H1 (cell line): ENCODE measurements around the gene KIAA1328. TPM values are rescaled to one million over a fixed set of nuclear protein-coding genes. Genes with fewer than 3 reads are reported as not detected.

Experiments
- CTCF ChIA-PET: fragments of 300-600 bp; sonication (Branson Sonifier 250); formaldehyde crosslinking; loops from one replicate; lab custom pipeline; 2021; ENCODE audit not compliant: partially characterized antibody; lab: Charles Lee
- POLR2A ChIA-PET: fragments of 300-600 bp; sonication (Branson Sonifier 250); formaldehyde crosslinking; loops from one replicate; lab custom pipeline; 2021; ENCODE audit warnings: inconsistent platforms; ENCODE audit not compliant: partially characterized antibody; lab: Charles Lee
- DNase-seq, 2 experiments: peaks; one replicate each; pipeline versions ENCODE4 v3.0.0 to v3.0.0-alpha.2; 2010 to 2022; ENCODE audit warnings: low spot score in 2 of 2, low read depth in 1 of 2, mixed read lengths in 1 of 2
- FAIRE-seq: peaks from 2 replicates; lab custom pipeline; 2011; peaks lifted over from hg19 to GRCh38; lab: Jason Lieb, UNC
- H2AFZ ChIP-seq: 2 replicates; pipeline ENCODE4 v1.8.1; 2012; ENCODE audit warnings: low read length, inconsistent platforms
- H2AK5ac ChIP-seq: 2 replicates; pipeline ENCODE4 v1.6.1; 2013; ENCODE audit warnings: low read depth, low read length
- H2BK120ac ChIP-seq: replicated peaks from 2 replicates; pipeline ENCODE3; 2013; ENCODE audit warnings: low read depth, low read length, inconsistent platforms
- H2BK12ac ChIP-seq: 2 replicates; pipeline ENCODE4 v1.6.1; 2013; ENCODE audit warnings: low read depth, low read length
- H2BK15ac ChIP-seq: 2 replicates; pipeline ENCODE4 v1.6.1; 2013; ENCODE audit warnings: low read length
- H2BK20ac ChIP-seq: 2 replicates; pipeline ENCODE4 v1.6.1; 2013; ENCODE audit warnings: low read length
- H2BK5ac ChIP-seq: 2 replicates; pipeline ENCODE4 v1.6.1; 2013; ENCODE audit warnings: low read depth, low read length
- H3K14ac ChIP-seq: 2 replicates; pipeline ENCODE4 v1.6.1; 2013; ENCODE audit warnings: inconsistent platforms; ENCODE audit not compliant: insufficient read length
- H3K18ac ChIP-seq: 2 replicates; pipeline ENCODE4 v1.6.1; 2013; ENCODE audit warnings: low read length; ENCODE audit errors: extremely low read depth
- H3K23ac ChIP-seq: 2 replicates; pipeline ENCODE4 v1.6.1; 2013; ENCODE audit warnings: inconsistent platforms; ENCODE audit not compliant: insufficient read length
- H3K23me2 ChIP-seq: 2 replicates; pipeline ENCODE4 v1.6.1; 2013; ENCODE audit warnings: low read depth, low read length
- H3K27ac ChIP-seq: 2 replicates; pipeline ENCODE4 v1.6.1; 2011; ENCODE audit warnings: low read depth, low read length, inconsistent platforms
- H3K27me3 ChIP-seq, 4 experiments: replicated peaks in 1 of 4; 1 replicate in 1 of 4; 2 replicates in 3 of 4; pipeline versions ENCODE4 v1.6.1 to v1.8.1; 2011 to 2013; ENCODE audit warnings: low read length in 3 of 4, mild to moderate bottlenecking in 3 of 4, inconsistent platforms in 2 of 4, mixed read lengths in 2 of 4, moderate library complexity in 1 of 4; ENCODE audit not compliant: control insufficient read depth in 3 of 4, insufficient read depth in 3 of 4; ENCODE audit errors: extremely low read depth in 1 of 4
- H3K36me3 ChIP-seq, 4 experiments: 2 replicates each; pipeline versions ENCODE4 v1.6.1 to v1.8.1; 2011 to 2013; ENCODE audit warnings: mild to moderate bottlenecking in 4 of 4, low read length in 3 of 4, moderate library complexity in 2 of 4, control low read depth in 1 of 4, inconsistent platforms in 1 of 4; ENCODE audit not compliant: insufficient read depth in 4 of 4, control insufficient read depth in 2 of 4
- H3K4ac ChIP-seq: replicated peaks from 2 replicates; pipeline ENCODE3; 2013; ENCODE audit warnings: low read length, low read depth, mixed read lengths, inconsistent platforms; ENCODE audit not compliant: insufficient read length
- H3K4me1 ChIP-seq, 4 experiments: replicated peaks in 1 of 4; 1 replicate in 1 of 4; 2 replicates in 3 of 4; pipeline versions ENCODE4 v1.6.1 to v1.8.1; 2011 to 2013; ENCODE audit warnings: low read length in 3 of 4, inconsistent platforms in 2 of 4, mixed read lengths in 1 of 4; ENCODE audit not compliant: insufficient read depth in 4 of 4, control insufficient read depth in 3 of 4
- H3K4me2 ChIP-seq, 2 experiments: 2 replicates each; pipeline versions ENCODE4 v1.6.1 to v1.8.1; 2011 to 2013; ENCODE audit warnings: low read depth in 2 of 2, low read length in 2 of 2, control low read depth in 1 of 2, inconsistent platforms in 1 of 2, mild to moderate bottlenecking in 1 of 2; ENCODE audit not compliant: insufficient read depth in 1 of 2
- H3K4me3 ChIP-seq, 4 experiments: fragments of 200-600, 300-600 bp in 1 of 4; sonication (generic), shearing (Covaris generic), sonication (Bioruptor Twin) in 1 of 4; 2 replicates each; pipeline versions ENCODE4 v1.5.1 to v1.8.1; 2011 to 2016; ENCODE audit warnings: low read length in 4 of 4, low read depth in 3 of 4, control low read depth in 2 of 4, inconsistent platforms in 2 of 4, mild to moderate bottlenecking in 2 of 4, mixed read lengths in 1 of 4, moderate library complexity in 1 of 4; ENCODE audit not compliant: insufficient read depth in 2 of 4; ENCODE audit errors: extremely low read depth in 1 of 4
- H3K56ac ChIP-seq: replicated peaks from 2 replicates; pipeline ENCODE3; 2013; ENCODE audit warnings: low read depth, mild to moderate bottlenecking, mixed read lengths, low read length, inconsistent platforms; ENCODE audit not compliant: insufficient read length
- H3K79me1 ChIP-seq: 2 replicates; pipeline ENCODE4 v1.6.1; 2013; ENCODE audit warnings: low read depth, low read length, control low read depth
- H3K79me2 ChIP-seq, 2 experiments: 2 replicates each; pipeline versions ENCODE4 v1.6.1 to v1.8.1; 2012 to 2013; ENCODE audit warnings: low read length in 2 of 2, mild to moderate bottlenecking in 2 of 2, inconsistent platforms in 1 of 2; ENCODE audit not compliant: insufficient read depth in 2 of 2, control insufficient read depth in 1 of 2
- H3K9ac ChIP-seq, 4 experiments: replicated peaks in 1 of 4; 1 replicate in 1 of 4; 2 replicates in 3 of 4; pipeline versions ENCODE4 v1.6.1 to v1.8.1; 2011 to 2013; ENCODE audit warnings: low read depth in 3 of 4, low read length in 3 of 4, control low read depth in 2 of 4, mild to moderate bottlenecking in 2 of 4, moderate library complexity in 2 of 4, inconsistent platforms in 1 of 4; ENCODE audit errors: extremely low read depth in 1 of 4
- H3K9me3 ChIP-seq, 2 experiments: 2 replicates each; pipeline versions ENCODE4 v1.6.1 to v1.8.1; 2012 to 2013; ENCODE audit warnings: mild to moderate bottlenecking in 2 of 2, moderate library complexity in 2 of 2, control low read depth in 1 of 2, inconsistent platforms in 1 of 2, low read depth in 1 of 2, low read length in 1 of 2, mixed read lengths in 1 of 2; ENCODE audit not compliant: insufficient read depth in 2 of 2
- H4K20me1 ChIP-seq, 2 experiments: replicated peaks in 1 of 2; 2 replicates each; pipeline versions ENCODE3 to v1.8.1; 2011 to 2013; ENCODE audit warnings: inconsistent platforms in 2 of 2, low read length in 2 of 2, mild to moderate bottlenecking in 1 of 2; ENCODE audit not compliant: insufficient read depth in 2 of 2, control insufficient read depth in 1 of 2
- H4K5ac ChIP-seq: 2 replicates; pipeline ENCODE4 v1.6.1; 2013; ENCODE audit warnings: low read length, low read depth, mixed read lengths, inconsistent platforms; ENCODE audit not compliant: insufficient read length
- H4K8ac ChIP-seq: 2 replicates; pipeline ENCODE4 v1.8.0; 2013; ENCODE audit warnings: mild to moderate bottlenecking, moderate library complexity, low read length, inconsistent platforms; ENCODE audit not compliant: insufficient read depth; ENCODE audit errors: extremely low read depth
- H4K91ac ChIP-seq: replicated peaks from 2 replicates; pipeline ENCODE3; 2013; ENCODE audit warnings: low read length, mixed read lengths, inconsistent platforms; ENCODE audit not compliant: insufficient read length
- ASH2L ChIP-seq: fragments of 200-600, 300-600 bp; sonication (generic); IDR thresholded peaks from one replicate; pipeline ENCODE4 v1.7.1; 2017; ENCODE audit warnings: low read length
- CHD1 ChIP-seq: IDR thresholded peaks from 2 replicates; pipeline ENCODE4 v1.6.1; 2012; ENCODE audit warnings: low read depth, low read length, improper control_type of control experiment
- EGR1 ChIP-seq: IDR thresholded peaks from 2 replicates; pipeline ENCODE4 v1.6.1; 2011; ENCODE audit warnings: low read depth, low read length, borderline replicate concordance
- FOSL1 ChIP-seq: IDR thresholded peaks from 2 replicates; pipeline ENCODE4 v1.6.1; 2011; ENCODE audit warnings: mild to moderate bottlenecking, low read depth, low read length, moderate library complexity; ENCODE audit not compliant: insufficient read depth
- HDAC6 ChIP-seq: IDR thresholded peaks from one replicate; pipeline ENCODE4 v1.7.1; 2012; ENCODE audit warnings: low read depth, mild to moderate bottlenecking, inconsistent platforms, low read length, moderate library complexity
- JUN ChIP-seq: IDR thresholded peaks from 2 replicates; pipeline ENCODE4 v1.6.1; 2011; ENCODE audit warnings: low read depth, mild to moderate bottlenecking, improper control_type of control experiment, low read length
- POLR2A ChIP-seq, 2 experiments: IDR thresholded peaks; 1 replicate in 1 of 2; 2 replicates in 1 of 2; pipeline ENCODE4 v1.6.1; 2011; ENCODE audit warnings: low read depth in 2 of 2, low read length in 2 of 2, mild to moderate bottlenecking in 2 of 2; ENCODE audit errors: control extremely low read depth in 1 of 2
- POLR2AphosphoS5 ChIP-seq: IDR thresholded peaks from 2 replicates; pipeline ENCODE4 v1.6.1; 2011; ENCODE audit warnings: low read depth, low read length
- POU5F1 ChIP-seq: IDR thresholded peaks from 2 replicates; pipeline ENCODE4 v1.6.1; 2011; ENCODE audit warnings: low read depth, mild to moderate bottlenecking, low read length, moderate library complexity
- SIX5 ChIP-seq: IDR thresholded peaks from 2 replicates; pipeline ENCODE4 v1.6.1; 2011; ENCODE audit warnings: mild to moderate bottlenecking, low read depth, low read length
- WGBS, 2 experiments: shearing (Covaris generic) in 1 of 2; methylation state at CpG; one replicate each; pipeline versions ENCODE4 v1.1.6 to v1.1.7; 2013 to 2015; ENCODE audit warnings: low lambda C conversion rate in 2 of 2, mixed read lengths in 2 of 2, inconsistent platforms in 1 of 2, low coverage in 1 of 2, missing lambda C conversion rate in 1 of 2; ENCODE audit not compliant: insufficient replicate concordance in 2 of 2, insufficient coverage in 1 of 2, insufficient read length in 1 of 2; ENCODE audit errors: extremely low coverage in 1 of 2, missing lambda C conversion rate in 1 of 2; 5-methylcytosine and 5-hydroxymethylcytosine counted together
- polyA plus RNA-seq, 7 experiments: library from polyadenylated mRNA; depleted of rRNA in 3 of 7; stranded (reverse) in 5 of 7; unstranded in 2 of 7; fragments of >200 nt in 5 of 7; fragments of 200-250 nt in 2 of 7; gene quantifications; 1 replicate in 5 of 7; 2 replicates in 1 of 7; 4 replicates in 1 of 7; pipeline versions ENCODE4 v1.2.1 to v1.2.3, GENCODE V29; 2011 to 2013; ENCODE audit warnings: missing spikeins in 2 of 7, mixed read lengths in 2 of 7
- total RNA-seq: library from RNA; stranded (reverse); fragmentation: NEBNext Ultra II Directional; extraction: Animal tissue kit (Norgen Biotek cat#: 25700); gene quantifications from 2 replicates; pipeline ENCODE4 v1.2.1, GENCODE V29; 2021

Gene KIAA1328
- total and polyA plus RNA-seq, 2 of the 8 experiments (the other 6 are each of a cell fraction or from before 2014, with no cell fraction given), result 2.6 to 5.7 TPM

GRCh38 chr18:37272226-37272625 lies 443.3 kb downstream of the KIAA1328 start:
- H4K20me1 ChIP-seq, result peaks cover 0 to 8% of the 10 kb centered on the region in 2 experiments
- no peak overlapping the region for H2BK15ac ChIP-seq
- H3K9ac ChIP-seq, result no peak overlapping the region
- no peak overlapping the region for H2AK5ac ChIP-seq
- H3K4ac ChIP-seq, result no peak overlapping the region
- no peak overlapping the region for H2BK5ac ChIP-seq
- H4K91ac ChIP-seq, result no peak overlapping the region
- ChIA-PET CTCF (interaction anchor here (1.2 to 3.0 kb wide), 5 partner anchors 9 to 330 kb away, joined by 4 to 12 read pairs (median 4); no protein-coding TSS in a partner anchor), POLR2A (no interaction called here)
- H3K4me3 ChIP-seq, result no peak overlapping the region
- WGBS, 2 experiments, result 79% methylated on average over 1 of the region's 2 CpGs; no CpG with 5 or more reads in 1 of the 2 experiments
- H3K4me1 ChIP-seq, result no peaks in the 10 kb centered on the region
- H3K18ac ChIP-seq, result no peak overlapping the region
- no peak overlapping the region for H3K4me2 ChIP-seq
- no peak overlapping the region for H2BK20ac ChIP-seq
- no peaks in the 10 kb centered on the region for H3K79me2 ChIP-seq
- H3K79me1 ChIP-seq, result no peaks in the 10 kb centered on the region
- H4K8ac ChIP-seq, result no peak overlapping the region
- no peak overlapping the region for H3K27ac ChIP-seq
- H3K23me2 ChIP-seq, result no peaks in the 10 kb centered on the region
- FAIRE-seq, result no peak
- H3K56ac ChIP-seq, result no peak overlapping the region
- H3K27me3 ChIP-seq, result no peaks in the 10 kb centered on the region
- H3K14ac ChIP-seq, result no peak overlapping the region
- H2BK12ac ChIP-seq, result no peak overlapping the region
- no peak overlapping the region for H4K5ac ChIP-seq
- H3K9me3 ChIP-seq, result peaks cover 0 to 12% of the 10 kb centered on the region in 2 experiments; a peak in 1 of 4 replicates
- H2BK120ac ChIP-seq, result no peak overlapping the region
- TF ChIP-seq HDAC6 (no peak), SIX5 (no peak), POLR2A (IDR thresholded peaks at IDR 0.05; ENCODE audit: control extremely low read depth in 1 of 2, low read depth in 2 of 2, low read length in 2 of 2) (no peak), POLR2AphosphoS5 (no peak), ASH2L (no peak), FOSL1 (no peak), JUN (no peak), EGR1 (no peak), POU5F1 (no peak), CHD1 (no peak)
- no peak for DNase-seq
- H3K36me3 ChIP-seq, result no peaks in the 10 kb centered on the region
- no peak overlapping the region for H3K23ac ChIP-seq
- H2AFZ ChIP-seq, result no peak overlapping the region
